ENCODE data around the gene SMIM1. TPM values are rescaled to one million over a fixed set of nuclear protein-coding genes. Genes with fewer than 3 reads are reported as not detected.

Gene SMIM1
- total RNA-seq, 1 donor from 2014 or later: not detected

GRCh38 chr1:3762151-3762872 lies 10.2 kb upstream of the SMIM1 start:
- no peaks in the 10 kb centered on the region for H3K9me3 ChIP-seq
- no peak for DNase-seq (ENCODE audit: low spot score in 2 of 2)
- TF ChIP-seq, protein P1, sequence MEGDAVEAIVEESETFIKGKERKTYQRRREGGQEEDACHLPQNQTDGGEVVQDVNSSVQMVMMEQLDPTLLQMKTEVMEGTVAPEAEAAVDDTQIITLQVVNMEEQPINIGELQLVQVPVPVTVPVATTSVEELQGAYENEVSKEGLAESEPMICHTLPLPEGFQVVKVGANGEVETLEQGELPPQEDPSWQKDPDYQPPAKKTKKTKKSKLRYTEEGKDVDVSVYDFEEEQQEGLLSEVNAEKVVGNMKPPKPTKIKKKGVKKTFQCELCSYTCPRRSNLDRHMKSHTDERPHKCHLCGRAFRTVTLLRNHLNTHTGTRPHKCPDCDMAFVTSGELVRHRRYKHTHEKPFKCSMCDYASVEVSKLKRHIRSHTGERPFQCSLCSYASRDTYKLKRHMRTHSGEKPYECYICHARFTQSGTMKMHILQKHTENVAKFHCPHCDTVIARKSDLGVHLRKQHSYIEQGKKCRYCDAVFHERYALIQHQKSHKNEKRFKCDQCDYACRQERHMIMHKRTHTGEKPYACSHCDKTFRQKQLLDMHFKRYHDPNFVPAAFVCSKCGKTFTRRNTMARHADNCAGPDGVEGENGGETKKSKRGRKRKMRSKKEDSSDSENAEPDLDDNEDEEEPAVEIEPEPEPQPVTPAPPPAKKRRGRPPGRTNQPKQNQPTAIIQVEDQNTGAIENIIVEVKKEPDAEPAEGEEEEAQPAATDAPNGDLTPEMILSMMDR (IDR thresholded peaks at IDR 0.05): no peak
- no peak overlapping the region for H3K27ac ChIP-seq
- intact Hi-C loops (cut with DNase I): no loop called here
- H3K27me3 ChIP-seq: peaks cover 6% of the 10 kb centered on the region
- H3K4me3 ChIP-seq: no peak overlapping the region
- no peaks in the 10 kb centered on the region for H3K36me3 ChIP-seq
- no peaks in the 10 kb centered on the region for H3K4me1 ChIP-seq

DNA sequence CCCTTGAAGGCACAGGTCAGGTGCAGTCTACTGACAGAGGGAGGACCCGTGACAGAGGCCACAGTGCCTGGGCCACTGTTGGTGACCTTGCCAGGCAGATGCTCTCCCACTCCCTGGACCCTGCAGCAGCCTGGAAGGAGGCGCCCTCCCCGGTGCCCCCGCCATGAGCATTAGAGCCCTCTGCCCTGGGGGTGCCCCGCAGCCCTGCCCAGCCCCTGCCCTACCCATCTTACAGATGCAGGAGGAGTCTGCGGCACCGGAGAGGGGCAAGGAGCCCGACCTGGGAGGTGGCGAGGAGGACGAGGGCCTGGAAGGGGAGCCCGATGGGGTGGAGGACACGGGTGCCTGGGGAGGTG lies 9.7 kb upstream of the SMIM1 start:
- TF ChIP-seq, protein P1 (IDR thresholded peaks at IDR 0.05): no peak

GRCh38 chr1:3763351-3764125 lies 9.0 kb upstream of the SMIM1 start:
- H3K36me3 ChIP-seq: no peaks in the 10 kb centered on the region
- intact Hi-C loops (cut with DNase I): no loop called here
- no peaks in the 10 kb centered on the region for H3K9me3 ChIP-seq
- no peak for DNase-seq (ENCODE audit: low spot score in 2 of 2)
- H3K27me3 ChIP-seq: peaks cover 6% of the 10 kb centered on the region
- no peak overlapping the region for H3K27ac ChIP-seq
- H3K4me3 ChIP-seq: no peak overlapping the region
- TF ChIP-seq, protein P1 (IDR thresholded peaks at IDR 0.05): no peak
- H3K4me1 ChIP-seq: no peaks in the 10 kb centered on the region

More for the DNA sequence above, 9.7 kb upstream of the SMIM1 start:
- intact Hi-C loops (cut with DNase I): no loop called here
- DNase-seq (ENCODE audit: low spot score in 2 of 2): no peak
- no peaks in the 10 kb centered on the region for H3K36me3 ChIP-seq
- no peaks in the 10 kb centered on the region for H3K4me1 ChIP-seq
- H3K27ac ChIP-seq: no peak overlapping the region
- no peak overlapping the region for H3K4me3 ChIP-seq
- peaks cover 6% of the 10 kb centered on the region for H3K27me3 ChIP-seq
- no peaks in the 10 kb centered on the region for H3K9me3 ChIP-seq

DNA sequence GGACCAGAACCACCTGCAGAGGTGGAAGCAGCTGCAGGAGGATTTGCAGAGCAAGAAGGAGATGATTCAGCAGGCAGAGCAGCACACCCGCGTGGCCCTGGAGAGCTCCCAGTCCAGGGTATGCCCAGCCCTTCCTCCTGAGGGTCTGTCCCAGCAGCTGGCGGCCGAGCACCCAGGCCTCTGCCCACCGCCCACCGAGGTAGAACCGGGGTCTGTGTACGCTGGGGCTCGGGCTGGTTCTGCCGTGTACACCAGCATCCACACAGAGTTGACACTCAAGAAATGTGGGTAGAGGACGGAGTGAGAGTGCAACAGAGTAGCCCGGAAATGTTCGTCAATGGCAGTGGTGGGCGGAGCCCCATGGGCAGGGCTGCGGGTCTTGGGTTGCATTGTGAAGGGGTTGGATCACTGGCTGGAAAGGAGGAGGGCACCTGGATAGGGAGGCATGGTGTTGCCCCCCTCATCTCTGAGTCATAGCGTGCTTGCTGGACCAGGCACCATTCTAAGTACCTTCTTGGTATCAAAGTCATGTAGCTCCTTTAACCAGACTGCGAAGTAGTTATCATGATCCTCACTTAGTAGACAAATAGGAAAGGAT lies 5.1 kb upstream of the SMIM1 start:
- Histone ChIP-seq H3K4me1 (peaks cover 0 to 8% of the 10 kb centered on the region in 2 donors), H3K4me3 (no peak overlapping the region), H3K9me3 (no peaks in the 10 kb centered on the region), H3K27ac (no peak overlapping the region), H3K36me3 (no peaks in the 10 kb centered on the region), H3K27me3 (no peaks in the 10 kb centered on the region)
- no peak for DNase-seq (ENCODE audit: low spot score in 2 of 2)
- TF ChIP-seq, protein P1 (IDR thresholded peaks at IDR 0.05): no peak
- intact Hi-C loops (cut with DNase I): no loop called here

GRCh38 chr1:3768811-3769390 lies 3.6 kb upstream of the SMIM1 start:
- Histone ChIP-seq H3K27ac (no peak overlapping the region), H3K4me3 (no peak overlapping the region), H3K36me3 (no peaks in the 10 kb centered on the region), H3K4me1 (peaks cover 0 to 8% of the 10 kb centered on the region in 2 donors), H3K9me3 (no peaks in the 10 kb centered on the region), H3K27me3 (no peaks in the 10 kb centered on the region)
- DNase-seq (ENCODE audit: low spot score in 2 of 2): no peak
- TF ChIP-seq, protein P1 (IDR thresholded peaks at IDR 0.05): no peak
- intact Hi-C loops (cut with DNase I): no loop called here

Measured in ascending aorta (tissue), 2 donors.